ENCODE data around the gene NKAPL.

Gene NKAPL

GRCh38 chr6:28213213-28213523, 45.9 kb upstream of the NKAPL start:
- no peak for DNase-seq
- Histone ChIP-seq H3K9me3 (no peaks in the 10 kb centered on the region), H3K27me3 (peaks cover 0 to 70% of the 10 kb centered on the region in 2 donors), H3K4me3 (no peak overlapping the region), H3K4me1 (peaks cover 0 to 20% (median 6%) of the 10 kb centered on the region in 4 donors), H3K36me3 (no peaks in the 10 kb centered on the region), H3K27ac (no peak overlapping the region)
- intact Hi-C loops (cut with DNase I; ENCODE audit: low total_unique reads): loop anchor here (10.0 kb wide), 1 partner anchor 68 kb away; the partner anchor contains the start of gene ZKSCAN8
- TF ChIP-seq CTCF (IDR thresholded peaks at IDR 0.05): no peak

- H3K27me3 ChIP-seq: peaks cover 0 to 48% of the 10 kb centered on the region in 2 donors
- no peak for DNase-seq
- intact Hi-C loops (cut with DNase I; ENCODE audit: low total_unique reads): loop anchor here (10.0 kb wide), 1 partner anchor 71 kb away; the partner anchor contains the start of gene ZKSCAN8
These were observed 43.7 kb upstream of the NKAPL start for GRCh38 chr6:28215425-28215824.

GRCh38 chr6:28217890-28218289, 41.2 kb upstream of the NKAPL start:
- peaks cover 0 to 27% of the 10 kb centered on the region in 2 donors for H3K27me3 ChIP-seq
- H3K36me3 ChIP-seq: no peaks in the 10 kb centered on the region
- no peak overlapping the region for H3K27ac ChIP-seq
- intact Hi-C loops (cut with DNase I; ENCODE audit: low total_unique reads): loop anchor here (10.0 kb wide), 1 partner anchor 73 kb away; the partner anchor contains the start of gene ZKSCAN8
- no peak for TF ChIP-seq CTCF (IDR thresholded peaks at IDR 0.05)
- no peak for DNase-seq
- peaks cover 0 to 12% (median 8%) of the 10 kb centered on the region in 4 donors for H3K4me1 ChIP-seq
- no peaks in the 10 kb centered on the region for H3K9me3 ChIP-seq
- H3K4me3 ChIP-seq: peak overlapping the region in 1 of 2 donors; percentile 60

More at GRCh38 chr6:28215425-28215824, 43.7 kb upstream of the NKAPL start:
- no peak overlapping the region for H3K27ac ChIP-seq
- peaks cover 0 to 21% (median 11%) of the 10 kb centered on the region in 4 donors for H3K4me1 ChIP-seq
- H3K9me3 ChIP-seq: no peaks in the 10 kb centered on the region
- no peak overlapping the region for H3K4me3 ChIP-seq
- no peaks in the 10 kb centered on the region for H3K36me3 ChIP-seq
- TF ChIP-seq CTCF (IDR thresholded peaks at IDR 0.05): no peak

- Histone ChIP-seq H3K4me3 (peak overlapping the region; percentile 60 to 65), H3K36me3 (no peaks in the 10 kb centered on the region), H3K4me1 (peaks cover 0 to 12% (median 6%) of the 10 kb centered on the region in 4 donors), H3K27ac (peak overlapping the region; percentile 64 to 72), H3K27me3 (peaks cover 0 to 20% of the 10 kb centered on the region in 2 donors), H3K9me3 (no peaks in the 10 kb centered on the region)
- intact Hi-C loops (cut with DNase I; ENCODE audit: low total_unique reads): loop anchor here (10.0 kb wide), 1 partner anchor 74 kb away; the partner anchor contains the start of gene ZKSCAN8
- TF ChIP-seq CTCF (IDR thresholded peaks at IDR 0.05): no peak
- peak; percentile 62 to 88 for DNase-seq
These were observed 40.5 kb upstream of the NKAPL start for GRCh38 chr6:28218312-28219248.

GRCh38 chr6:28220257-28221133, 38.6 kb upstream of the NKAPL start:
- Histone ChIP-seq H3K27me3 (peaks cover 0 to 12% of the 10 kb centered on the region in 2 donors), H3K36me3 (no peaks in the 10 kb centered on the region), H3K9me3 (no peaks in the 10 kb centered on the region), H3K27ac (no peak overlapping the region), H3K4me1 (peaks cover 0 to 16% (median 8%) of the 10 kb centered on the region in 4 donors), H3K4me3 (no peak overlapping the region)
- intact Hi-C loops (cut with DNase I; ENCODE audit: low total_unique reads): loop anchor here (10.0 kb wide), 2 partner anchors 96 to 134 kb away; partner anchors contain the start of gene ZSCAN16
- no peak for DNase-seq
- TF ChIP-seq CTCF (IDR thresholded peaks at IDR 0.05): no peak
